ENCODE measurements around the gene WIPF2.

DNA sequence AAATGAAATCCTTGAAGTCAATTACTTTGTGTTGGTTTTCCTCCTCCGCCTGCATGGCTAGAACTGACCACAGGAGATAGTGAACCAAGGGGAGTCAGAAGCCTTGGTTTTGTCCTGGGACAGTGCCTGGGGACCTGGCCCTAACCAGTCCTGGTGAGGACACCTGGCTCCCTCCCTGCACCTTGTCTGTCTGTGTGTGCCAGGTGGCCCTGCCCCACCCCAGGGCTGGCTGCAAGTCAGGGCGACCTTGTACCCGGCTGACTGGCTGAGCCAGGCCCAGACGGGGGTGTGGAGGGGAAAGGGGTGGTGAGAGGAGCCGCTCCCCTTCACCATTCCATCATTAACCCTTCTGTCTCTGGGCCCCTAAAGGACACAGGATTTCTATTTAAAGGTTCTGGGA lies 38.4 kb upstream of the WIPF2 start:
- no peak for TF ChIP-seq POLR2A (IDR thresholded peaks at IDR 0.05; ENCODE audit: borderline replicate concordance, extremely low read depth, insufficient read depth, insufficient read length)
- no peak for TF ChIP-seq SRF (IDR thresholded peaks at IDR 0.05; ENCODE audit: low read depth)
- TF ChIP-seq, protein P1, sequence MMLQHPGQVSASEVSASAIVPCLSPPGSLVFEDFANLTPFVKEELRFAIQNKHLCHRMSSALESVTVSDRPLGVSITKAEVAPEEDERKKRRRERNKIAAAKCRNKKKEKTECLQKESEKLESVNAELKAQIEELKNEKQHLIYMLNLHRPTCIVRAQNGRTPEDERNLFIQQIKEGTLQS (IDR thresholded peaks at IDR 0.05): no peak
- TF ChIP-seq, protein P2, sequence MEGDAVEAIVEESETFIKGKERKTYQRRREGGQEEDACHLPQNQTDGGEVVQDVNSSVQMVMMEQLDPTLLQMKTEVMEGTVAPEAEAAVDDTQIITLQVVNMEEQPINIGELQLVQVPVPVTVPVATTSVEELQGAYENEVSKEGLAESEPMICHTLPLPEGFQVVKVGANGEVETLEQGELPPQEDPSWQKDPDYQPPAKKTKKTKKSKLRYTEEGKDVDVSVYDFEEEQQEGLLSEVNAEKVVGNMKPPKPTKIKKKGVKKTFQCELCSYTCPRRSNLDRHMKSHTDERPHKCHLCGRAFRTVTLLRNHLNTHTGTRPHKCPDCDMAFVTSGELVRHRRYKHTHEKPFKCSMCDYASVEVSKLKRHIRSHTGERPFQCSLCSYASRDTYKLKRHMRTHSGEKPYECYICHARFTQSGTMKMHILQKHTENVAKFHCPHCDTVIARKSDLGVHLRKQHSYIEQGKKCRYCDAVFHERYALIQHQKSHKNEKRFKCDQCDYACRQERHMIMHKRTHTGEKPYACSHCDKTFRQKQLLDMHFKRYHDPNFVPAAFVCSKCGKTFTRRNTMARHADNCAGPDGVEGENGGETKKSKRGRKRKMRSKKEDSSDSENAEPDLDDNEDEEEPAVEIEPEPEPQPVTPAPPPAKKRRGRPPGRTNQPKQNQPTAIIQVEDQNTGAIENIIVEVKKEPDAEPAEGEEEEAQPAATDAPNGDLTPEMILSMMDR (IDR thresholded peaks at IDR 0.05 in 2 of 3, conservative IDR thresholded peaks at IDR 0.05 in 1 of 3; ENCODE audit: borderline replicate concordance in 1 of 3, insufficient read depth in 1 of 3, low read depth in 2 of 3, low read length in 2 of 3): no peak
- no peak for TF ChIP-seq FOSL1 (IDR thresholded peaks at IDR 0.05; ENCODE audit: low read depth)
- TF ChIP-seq EZH2phosphoT487 (IDR thresholded peaks at IDR 0.05; ENCODE audit: borderline replicate concordance): no peak

Data from HCT116 (cell line).